OCI-LY3 (cell line): ENCODE results near the gene LIPC.

Source experiments
- EZH2phosphoT487 ChIP-seq: fragments of 200-600 bp; shearing (Covaris generic); IDR thresholded peaks from 2 replicates; pipeline ENCODE4 v1.6.1; 2018; ENCODE audit warnings: antibody characterized with exemption, mixed run types, low read depth
- TF ChIP-seq, protein P1 (sequence below): fragments of 200-600, 300-600 bp; sonication (generic); IDR thresholded peaks from 2 replicates; pipeline ENCODE4 v1.5.1; 2014; ENCODE audit warnings: antibody characterized with exemption, low read length, low read depth

- TF ChIP-seq, protein P1, sequence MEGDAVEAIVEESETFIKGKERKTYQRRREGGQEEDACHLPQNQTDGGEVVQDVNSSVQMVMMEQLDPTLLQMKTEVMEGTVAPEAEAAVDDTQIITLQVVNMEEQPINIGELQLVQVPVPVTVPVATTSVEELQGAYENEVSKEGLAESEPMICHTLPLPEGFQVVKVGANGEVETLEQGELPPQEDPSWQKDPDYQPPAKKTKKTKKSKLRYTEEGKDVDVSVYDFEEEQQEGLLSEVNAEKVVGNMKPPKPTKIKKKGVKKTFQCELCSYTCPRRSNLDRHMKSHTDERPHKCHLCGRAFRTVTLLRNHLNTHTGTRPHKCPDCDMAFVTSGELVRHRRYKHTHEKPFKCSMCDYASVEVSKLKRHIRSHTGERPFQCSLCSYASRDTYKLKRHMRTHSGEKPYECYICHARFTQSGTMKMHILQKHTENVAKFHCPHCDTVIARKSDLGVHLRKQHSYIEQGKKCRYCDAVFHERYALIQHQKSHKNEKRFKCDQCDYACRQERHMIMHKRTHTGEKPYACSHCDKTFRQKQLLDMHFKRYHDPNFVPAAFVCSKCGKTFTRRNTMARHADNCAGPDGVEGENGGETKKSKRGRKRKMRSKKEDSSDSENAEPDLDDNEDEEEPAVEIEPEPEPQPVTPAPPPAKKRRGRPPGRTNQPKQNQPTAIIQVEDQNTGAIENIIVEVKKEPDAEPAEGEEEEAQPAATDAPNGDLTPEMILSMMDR = no peak
- TF ChIP-seq EZH2phosphoT487 = no peak
Measured at GRCh38 chr15:58555162-58556027, 123.6 kb downstream of the LIPC start.
